CD4-positive, alpha-beta T cell treated with Interleukin-1 beta for 1 hour (primary cell): ENCODE data around the gene PHF21B.

Experiments
- DNase-seq, 2 donors: peaks; one replicate each; pipeline ENCODE4 v3.0.0-alpha.2; 2020 to 2022

The PHF21B gene

DNA sequence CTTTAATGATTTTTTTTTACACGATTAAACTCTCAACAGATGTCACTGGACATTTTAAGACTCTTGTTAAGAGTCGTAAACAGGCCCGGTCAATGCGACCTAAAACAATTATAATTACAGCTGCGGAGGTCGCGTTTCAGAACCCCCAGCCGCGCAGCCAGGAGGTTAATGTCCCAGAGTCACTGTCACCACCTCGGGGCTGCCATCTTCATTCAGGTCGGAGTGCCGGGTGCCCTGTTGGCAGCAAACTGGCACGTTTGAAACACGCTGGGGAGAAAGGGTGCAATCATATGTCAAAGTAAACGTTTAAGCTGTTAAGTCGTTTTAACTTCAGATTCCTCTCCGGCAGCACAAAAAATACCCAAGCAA, 711 bp upstream of the PHF21B start:
- DNase-seq, result no peak

DNA sequence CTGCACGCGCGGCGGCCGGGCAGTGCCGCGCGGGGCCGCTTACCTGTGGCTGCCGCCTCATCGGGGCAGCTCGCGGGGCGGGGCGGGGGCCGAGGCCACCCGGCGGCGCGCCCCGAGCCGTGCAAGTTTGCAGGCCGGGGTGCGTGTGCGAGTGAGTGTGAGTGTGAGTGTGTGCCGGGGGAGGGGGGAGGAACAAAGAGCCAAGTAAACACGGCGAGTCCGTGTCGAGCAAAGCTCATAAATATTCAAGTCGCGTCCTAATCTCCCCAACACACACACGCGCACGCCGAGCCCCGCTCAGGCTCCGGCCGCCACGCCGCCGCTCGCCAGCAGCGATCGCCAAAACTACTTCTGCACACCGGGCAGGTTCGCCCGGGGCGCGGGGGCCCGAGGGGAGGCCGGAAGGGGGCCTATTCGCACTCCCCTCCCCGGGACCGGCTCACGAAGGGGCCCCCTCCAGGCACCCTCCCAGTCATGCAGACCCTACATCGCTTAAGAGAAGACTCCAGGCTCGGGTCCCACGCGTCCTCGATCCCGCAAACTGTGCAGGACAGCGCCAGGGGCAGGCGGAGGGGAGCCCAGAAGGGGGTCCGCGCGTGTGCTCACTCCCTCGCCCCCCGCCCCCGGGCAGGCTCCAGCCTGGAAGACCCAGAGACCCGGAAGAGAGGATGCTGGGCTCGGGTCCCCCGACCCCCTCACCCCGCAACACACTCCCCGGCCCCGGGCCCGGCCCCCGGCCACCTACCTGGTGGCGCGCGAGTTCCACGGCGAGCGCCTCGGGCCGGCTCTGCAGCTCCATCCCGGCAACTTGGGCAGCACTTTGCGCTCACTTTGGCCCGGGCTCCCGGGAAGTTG, 827 bp downstream of the PHF21B start:
- DNase-seq, result no peak

DNA sequence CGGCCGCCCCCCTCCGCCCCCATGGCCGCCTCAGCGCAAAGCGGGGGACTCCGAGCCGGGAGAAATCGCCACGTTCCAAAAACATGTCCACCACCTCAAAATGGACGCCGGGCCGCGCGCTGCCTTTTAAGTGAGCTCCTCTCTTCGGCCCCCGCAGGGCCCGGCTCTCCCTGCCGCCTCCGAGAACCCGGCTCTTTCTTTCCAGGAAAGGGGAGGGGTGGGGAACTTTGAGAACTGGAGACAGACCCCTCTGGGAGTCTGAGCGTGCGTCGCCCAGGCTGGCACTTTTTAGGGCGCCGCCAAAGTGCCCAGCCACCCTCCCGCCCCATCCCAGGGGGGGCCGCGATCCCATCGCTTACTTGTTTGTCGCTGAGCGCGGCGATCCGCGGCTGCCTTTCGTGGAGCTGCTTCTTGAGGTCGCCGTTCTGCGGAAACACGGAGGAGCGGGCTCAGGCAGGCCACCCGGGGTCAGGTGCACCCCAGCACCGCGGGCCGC, 1.6 kb downstream of the PHF21B start:
- no peak for DNase-seq

DNA sequence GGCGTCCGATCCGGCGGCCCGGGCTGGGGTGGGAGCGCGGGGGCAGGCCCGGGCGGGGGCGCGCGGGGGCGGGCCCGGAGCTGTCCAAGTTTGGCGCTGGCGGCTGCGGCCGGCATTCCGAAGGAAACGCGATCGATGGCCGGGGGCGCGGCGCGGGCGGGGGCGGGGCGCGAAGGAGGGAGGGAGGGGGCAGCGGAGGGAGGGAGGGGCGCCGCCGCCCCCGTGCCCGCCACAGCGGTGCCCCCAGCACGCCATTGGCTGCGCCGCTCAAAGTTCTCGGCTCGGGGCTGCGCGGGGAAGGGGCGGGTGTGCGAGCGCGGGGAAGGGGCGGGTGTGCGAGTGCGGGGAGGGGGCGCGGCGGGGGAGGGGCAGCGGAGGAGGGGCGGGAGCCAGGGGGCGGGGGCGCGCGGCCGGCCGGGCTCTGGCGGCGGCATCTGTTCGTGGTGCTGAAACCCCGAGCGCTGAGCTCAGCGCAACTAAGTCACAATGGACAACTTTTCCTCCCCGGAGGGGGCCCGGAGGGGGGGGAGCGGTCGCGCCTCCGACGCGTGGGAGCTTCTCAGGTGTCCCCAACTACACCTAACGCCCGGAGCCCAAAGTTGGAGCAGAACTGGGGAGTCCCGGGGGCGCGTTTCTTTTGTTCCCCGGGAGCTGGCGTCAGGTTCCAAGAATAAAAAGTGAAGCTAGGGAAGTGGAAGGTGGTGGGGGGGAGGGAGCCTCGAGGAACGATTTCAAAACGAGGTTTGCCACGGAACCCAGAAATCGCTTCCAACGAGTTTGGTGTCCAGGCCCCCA, 2.2 kb downstream of the PHF21B start:
- DNase-seq, result no peak

DNA sequence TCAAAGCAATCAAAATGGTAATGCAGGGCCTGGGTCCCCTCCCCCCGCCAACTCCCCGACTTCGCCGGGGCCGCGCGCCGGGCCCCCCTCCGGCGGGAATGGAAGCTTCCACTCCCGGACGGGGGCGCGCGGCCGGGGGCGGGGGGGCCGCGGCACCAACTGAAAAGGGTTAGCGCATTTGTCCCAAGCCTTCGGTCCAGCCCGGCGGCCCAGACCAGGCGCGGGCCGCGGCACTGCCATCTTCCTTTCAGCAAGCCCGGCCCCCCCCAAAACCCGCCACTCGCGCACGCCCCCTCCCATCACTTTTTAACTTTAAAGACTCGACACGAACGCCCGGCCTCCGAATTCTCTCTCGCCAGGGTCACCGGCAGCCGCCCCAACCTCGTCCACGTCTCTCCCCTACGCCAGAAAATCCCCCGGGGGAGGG, 2.8 kb downstream of the PHF21B start:
- DNase-seq, result no peak

DNA sequence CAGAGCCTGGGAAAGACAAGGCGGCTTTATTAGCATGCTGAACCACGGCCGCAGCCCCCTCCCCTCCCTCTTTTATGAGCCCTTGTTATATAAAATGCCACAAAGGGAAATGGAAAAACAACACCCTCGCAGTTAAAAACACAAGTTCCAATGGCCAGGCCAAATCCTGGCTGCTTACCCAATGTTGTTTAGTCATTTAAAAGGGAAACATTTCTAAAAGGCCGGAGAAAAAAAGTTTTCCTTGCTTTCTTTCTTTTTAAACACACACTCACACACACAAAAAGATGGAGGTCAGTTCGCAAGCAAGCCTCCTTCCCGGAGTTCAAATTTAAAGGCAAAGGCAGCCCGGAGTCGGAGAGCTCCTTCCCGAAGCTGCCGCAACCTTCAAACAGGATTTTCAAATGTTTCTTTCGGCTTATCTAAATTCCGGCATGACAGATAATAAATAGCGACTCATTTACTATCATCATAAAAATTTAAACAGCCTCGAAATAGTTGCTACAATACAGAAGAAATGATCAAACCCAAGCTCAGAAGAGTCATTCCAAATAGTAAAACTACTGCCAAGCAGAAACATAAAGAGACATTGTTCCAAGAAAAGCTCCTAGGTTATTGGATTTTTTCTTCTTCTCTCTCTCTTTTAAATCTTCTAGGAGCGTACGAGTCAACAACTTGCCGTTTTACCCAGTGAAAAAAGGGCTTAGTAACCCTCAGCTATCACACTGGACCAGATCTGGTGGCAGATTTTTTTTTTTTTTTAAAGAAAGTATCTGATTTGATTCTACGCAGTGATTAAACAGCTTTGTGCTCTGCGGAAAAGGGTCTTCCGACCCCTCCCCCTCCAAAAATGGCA, 3.5 kb downstream of the PHF21B start:
- no peak for DNase-seq

DNA sequence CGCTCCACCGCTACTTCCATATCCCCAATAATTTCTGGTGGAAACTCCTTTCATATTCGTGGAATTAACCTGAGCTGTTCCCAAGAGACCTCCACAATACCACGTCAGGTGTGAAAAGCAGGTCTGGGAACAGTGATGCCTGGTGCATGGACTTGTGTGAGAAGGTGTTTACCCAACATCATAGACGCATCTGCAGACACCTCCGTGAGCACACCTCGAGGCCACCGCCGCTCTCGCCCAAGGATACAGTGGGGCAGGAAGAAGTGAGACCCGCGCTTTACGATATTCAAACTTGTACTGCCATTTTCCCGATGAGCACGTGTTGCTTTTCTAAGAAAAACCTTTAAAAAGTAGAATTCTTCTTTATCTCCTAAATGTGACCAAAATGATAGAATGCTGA, 8.2 kb downstream of the PHF21B start:
- DNase-seq, result no peak

DNA sequence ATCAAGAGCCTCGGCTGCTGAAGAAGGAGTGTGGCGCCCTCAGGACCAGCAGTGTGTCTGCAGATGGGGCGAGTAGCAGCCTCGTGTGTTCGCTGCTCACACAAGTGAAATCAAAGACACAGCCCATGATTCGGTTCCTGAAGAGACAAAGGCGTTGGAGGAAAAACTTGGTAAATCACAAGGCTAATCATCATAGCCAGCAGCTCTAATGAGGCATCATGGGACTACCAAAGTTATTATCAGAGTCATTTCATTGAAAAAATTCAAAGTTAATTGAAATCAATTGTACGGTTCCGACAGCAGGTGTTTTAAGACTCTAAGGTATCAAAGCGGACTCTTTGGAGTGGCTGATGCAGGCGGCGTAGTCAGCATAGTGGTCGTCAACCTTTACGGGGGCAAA, 9.5 kb downstream of the PHF21B start:
- DNase-seq, result no peak

DNA sequence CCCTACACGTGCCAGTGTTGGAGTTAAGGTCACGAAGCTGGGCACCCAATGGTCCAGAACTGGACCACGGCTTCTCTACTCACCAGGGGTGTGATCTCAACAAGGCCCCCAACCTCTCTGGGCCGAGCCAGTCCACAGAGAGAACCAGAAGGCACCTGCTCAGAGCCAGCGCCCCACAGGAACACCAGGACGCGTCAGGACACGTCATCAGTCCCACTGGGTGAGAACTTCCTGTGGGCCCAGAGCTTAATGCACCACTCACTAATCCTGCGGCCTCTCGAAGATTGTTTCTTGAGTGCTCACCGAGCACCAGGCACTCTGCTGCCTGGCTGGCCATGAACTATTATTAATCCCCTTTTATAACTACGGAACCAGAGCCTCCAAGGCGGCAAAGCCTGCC, 10.1 kb downstream of the PHF21B start:
- no peak for DNase-seq

DNA sequence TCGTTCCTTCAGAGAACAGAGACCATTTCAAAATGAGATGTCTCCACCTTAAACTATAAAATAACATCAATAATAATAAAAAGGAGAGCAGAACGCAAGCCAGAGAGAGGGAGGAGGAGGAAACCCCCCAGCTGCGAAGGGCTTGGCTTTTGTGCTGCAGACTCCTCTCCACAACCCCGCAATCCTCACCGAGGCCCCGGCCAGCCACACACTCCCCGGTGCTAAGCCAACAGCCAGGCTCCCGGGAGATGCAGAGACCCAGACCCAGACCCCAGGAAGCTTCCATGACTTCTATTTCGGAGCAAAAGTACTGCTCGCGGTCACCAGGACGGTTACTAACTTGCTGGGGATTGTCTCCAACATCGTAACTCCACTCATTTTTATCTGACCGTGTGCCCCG, 10.6 kb downstream of the PHF21B start:
- DNase-seq, result no peak

DNA sequence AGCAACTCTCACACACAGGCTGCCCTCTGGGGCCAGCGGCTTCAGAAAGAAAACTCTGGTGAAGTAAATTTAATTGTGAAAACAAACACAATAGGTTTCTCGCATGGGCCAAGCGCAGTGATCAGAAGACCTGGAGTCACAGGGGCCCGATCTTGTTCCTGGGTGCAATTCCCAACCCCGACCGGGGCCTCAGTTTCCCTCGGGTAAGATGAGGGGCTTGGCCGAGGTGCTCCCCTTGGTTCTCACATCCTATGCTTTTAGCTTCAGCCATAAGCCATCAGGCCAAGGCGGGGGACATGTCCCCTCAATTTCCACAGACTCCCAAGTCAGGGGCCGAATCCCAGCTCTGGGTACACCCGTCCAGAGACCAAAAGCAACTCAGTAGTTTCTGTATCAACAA, 11.5 kb downstream of the PHF21B start:
- no peak for DNase-seq

DNA sequence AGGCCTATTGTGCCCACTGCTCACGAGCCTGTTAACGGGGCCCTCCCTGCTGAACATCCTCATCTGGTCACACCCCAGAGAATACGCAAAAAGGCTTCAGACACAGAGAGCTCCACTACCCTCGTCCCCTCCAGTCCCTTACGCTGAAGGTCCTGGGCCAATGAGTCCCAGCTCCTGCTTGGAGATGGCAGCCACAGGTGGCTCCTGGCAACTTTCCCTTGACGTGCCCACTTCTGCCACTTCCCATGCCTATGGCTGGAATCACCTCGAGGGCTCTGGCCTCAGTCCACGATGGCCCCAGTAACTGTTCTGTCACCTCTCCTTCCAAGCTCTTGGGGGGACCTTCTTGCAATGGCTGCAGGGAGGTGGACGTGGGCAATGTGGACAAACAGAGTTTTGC, 12.7 kb downstream of the PHF21B start:
- DNase-seq, result no peak

DNA sequence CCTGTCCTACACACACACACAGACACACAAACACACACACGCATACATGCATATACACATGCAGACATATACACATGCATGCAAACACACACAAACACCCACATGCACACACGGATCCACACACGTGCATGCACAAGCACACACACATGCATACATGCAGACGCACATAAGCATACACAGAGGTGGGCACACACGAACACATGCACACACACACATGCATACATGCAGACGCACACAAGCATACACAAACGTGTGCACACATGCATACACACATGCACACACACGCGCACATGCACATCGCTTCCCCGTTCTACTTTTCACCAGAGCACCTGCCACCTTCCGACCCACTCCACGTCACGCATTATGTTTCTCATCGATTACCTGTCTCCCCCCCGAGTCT, 13.2 kb downstream of the PHF21B start:
- no peak for DNase-seq

DNA sequence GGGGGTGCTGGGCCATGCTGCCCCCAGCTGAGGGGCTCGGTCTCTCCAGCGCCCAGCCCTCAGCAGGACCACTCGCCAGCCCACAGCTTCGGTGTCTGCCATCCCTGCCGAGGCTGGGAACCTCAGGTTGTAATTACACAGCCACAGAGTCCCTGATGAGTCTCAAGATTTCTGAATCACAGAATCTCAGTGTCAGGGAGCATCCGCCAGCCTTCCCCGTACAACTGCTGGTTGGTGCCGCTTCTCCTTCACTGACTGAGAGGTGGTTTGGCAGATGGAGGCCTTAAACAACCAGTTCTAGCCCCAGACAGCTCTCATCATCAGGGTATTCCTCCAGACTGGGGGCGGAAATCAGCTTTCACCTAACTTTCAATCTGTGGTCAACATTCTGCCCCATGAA, 13.7 kb downstream of the PHF21B start:
- DNase-seq, result no peak

DNA sequence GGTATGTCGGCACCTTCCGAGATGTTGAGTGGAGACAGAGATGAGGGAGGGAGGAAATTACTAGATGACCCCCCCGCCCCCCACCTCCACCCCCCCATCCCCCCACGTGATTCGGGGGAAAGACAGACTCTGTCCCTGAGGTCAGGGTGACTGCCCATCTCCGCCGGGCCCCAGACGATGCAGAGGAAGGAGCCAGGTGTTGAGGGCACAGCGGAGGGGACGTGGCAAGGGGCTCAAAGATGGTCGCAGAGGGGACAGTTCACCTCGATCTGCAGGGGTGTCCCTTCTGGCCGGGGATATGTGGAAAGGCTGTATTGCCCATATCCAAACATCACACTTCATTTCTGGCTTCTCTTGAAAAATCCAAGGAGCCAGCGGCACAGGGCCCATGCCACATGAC, 14.1 kb downstream of the PHF21B start:
- DNase-seq, result no peak

DNA sequence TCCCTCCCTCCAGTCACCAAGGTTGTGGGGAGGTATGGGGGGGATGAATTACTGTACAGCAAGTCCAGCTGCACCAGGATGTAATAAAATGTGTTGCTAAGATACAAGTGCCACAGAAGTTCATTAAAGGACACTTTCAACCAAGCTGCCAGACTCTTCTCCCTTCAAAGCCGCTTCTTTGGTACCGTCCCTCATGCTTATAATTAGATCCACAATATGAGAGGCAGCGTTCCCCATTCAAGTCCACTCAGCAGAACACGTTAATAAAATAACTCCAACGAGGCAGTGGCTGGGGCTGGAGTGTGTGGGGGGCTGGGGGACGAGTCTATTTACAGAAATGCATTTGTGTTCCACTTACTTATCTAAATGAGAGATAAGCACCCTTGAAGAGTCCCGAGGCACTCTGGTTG, 14.7 kb downstream of the PHF21B start:
- DNase-seq, result no peak

DNA sequence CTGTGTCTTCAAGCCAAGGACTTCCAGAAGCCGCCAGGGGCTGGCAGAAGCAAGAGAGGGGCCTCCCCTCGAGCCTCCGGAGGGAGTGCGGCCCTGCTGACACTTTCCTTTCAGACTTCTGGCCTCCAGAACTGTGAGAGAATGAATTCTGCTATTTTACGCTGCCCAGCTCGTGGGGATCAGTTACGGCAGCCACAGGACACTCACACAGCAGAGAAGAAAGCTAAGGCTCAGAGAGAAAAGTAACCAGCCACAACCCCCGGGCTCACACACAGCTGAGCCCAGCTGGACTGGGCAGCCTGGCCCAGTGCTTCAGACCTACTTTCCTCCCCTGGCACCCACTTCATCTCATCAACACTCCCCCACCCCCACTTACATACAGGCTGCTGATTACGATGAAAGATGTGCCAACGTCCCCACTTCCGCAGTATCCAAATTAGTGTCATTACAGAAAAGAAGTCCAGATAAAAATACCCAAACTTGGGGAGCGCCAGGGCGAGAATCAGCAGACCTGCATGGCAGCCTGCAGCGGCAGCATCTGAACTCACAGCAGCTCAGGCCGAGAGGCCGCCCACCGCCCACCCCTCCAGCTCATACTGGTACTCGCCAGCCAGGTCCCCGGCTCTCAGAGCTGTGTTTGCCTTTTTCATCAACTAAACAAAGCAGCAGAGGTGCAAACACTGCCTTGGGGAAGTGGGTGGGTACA, 15.3 kb downstream of the PHF21B start:
- no peak for DNase-seq

DNA sequence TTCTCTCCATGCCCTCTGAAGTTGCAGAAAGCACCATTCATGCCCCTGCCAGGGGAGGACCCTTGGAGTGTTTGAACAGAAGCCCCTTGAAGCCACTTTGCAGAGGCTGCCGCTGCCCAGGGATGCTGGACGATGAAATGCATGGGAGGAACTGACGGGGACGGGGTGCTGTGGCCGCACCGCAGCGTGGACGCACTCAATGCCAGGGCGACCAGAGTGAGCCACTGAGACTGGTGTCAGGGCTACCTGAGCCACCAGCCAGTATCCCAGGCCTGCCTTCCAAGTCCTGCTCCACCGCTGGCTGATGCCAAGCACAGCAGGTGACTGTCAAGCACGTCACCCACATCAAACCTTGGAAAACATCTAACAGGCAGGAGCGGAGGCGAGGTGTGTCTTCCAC, 17.6 kb downstream of the PHF21B start:
- no peak for DNase-seq

DNA sequence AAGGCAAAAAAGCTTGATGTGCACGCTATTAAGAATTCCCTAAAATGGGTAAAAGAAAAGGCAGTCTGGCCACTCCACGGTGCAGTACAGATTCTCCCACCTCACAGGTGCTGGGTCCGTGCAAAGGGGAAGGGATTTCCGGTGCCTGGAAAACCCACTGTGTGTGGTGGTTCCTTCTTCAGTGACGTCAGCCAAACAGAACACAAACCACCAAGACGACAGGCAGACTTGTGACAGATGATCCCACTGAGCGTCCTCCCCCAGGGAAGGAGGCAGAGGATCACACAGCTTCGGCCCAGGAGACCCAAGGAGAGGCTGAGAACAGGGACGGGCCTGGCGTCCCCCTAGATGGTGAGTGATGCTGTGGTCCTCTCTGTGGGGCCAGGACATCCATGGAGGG, 18.6 kb downstream of the PHF21B start:
- DNase-seq, result no peak

DNA sequence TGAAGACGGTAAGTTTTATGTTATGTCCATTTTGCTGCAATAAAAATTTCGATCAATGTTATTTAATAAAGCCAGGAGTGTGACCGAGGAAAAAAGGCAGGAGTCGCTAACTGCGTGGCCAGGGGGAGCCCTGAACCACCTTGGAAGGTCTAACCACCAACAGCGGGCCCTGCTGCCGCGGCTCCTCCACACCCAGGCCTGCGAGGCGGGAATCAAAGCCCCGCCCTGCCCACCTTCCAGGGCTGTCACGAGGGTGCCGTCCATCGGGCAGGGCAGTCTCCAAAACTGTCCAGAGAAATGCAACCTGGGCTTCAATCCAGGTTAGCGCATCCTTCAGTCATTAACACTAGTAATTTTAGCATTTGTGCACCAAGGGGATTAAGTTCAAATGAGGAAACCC, 19.0 kb downstream of the PHF21B start:
- DNase-seq, result no peak

DNA sequence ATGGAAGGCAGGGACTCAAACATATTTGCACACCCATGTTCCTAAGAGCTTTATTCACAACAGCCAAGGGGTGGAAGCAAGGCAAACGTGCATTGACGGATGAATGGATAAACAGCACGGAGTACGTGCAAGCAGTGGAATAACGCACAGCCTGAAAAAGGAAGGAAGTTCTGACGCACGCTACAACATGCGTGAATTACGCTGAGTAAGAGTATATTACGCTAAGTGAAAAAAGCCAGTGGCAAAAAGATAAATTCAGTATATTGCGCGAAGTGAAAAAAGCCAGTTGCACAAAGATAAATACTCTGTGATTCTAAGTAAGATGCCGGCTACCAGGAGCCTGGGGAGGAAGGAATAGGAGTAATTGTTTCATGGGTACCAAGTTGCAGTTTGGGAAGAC, 19.5 kb downstream of the PHF21B start:
- no peak for DNase-seq

DNA sequence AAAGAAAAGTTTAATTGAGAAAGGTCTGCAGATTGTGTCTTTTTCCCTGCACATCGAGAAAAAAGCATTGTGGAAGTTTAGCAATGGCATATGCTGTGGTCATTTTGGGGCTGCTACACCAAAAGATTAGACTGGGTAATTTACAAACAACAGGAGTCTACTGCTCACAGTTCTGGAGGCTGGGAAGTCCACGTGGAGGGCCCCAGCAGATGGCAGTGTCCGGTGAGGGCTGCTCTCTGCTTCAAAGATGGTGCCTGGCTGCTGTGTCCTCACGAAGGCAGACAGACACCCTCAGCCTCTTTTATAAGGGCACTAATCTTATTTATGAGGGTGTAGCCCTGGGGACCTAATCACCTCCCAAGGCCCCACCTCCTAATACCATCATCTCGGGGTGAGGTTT, 21.1 kb downstream of the PHF21B start:
- DNase-seq, result no peak

DNA sequence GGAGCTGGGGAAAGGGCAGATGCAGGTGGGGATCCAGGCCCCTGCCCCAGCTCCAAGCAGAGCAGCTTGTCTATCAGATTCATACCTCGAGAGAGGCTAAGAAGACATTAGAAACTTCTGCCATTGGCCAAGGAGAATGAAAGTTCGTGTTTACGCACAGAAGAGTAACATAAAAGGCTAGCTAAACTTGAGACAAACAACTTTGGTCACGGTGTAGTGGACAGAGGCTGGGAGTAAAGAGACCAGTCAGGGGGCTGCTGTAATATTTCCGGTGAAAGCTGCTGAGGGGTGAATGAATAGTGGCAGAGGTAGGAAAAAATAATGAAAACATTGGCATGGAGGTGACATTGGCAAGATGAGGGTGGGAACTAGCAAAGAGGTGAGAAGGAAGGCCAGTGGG, 22.9 kb downstream of the PHF21B start:
- DNase-seq, result no peak
